Left ventricle myocardium superior (tissue), 1 donor: ENCODE data around the gene F2RL2. TPM values are rescaled to one million over a fixed set of nuclear protein-coding genes. Genes with fewer than 3 reads are reported as not detected.
A peak's percentile ranks its signal among the peaks of the same experiment; 100 is the strongest.
"Not testable (repeated sequence)": the region's sequence is repeated elsewhere in the genome, so short reads cannot be mapped to it uniquely, and the experiment has no call there.

Experiments
- ATAC-seq: fragments of 200-7000 bp; cut with Tn5 transposase; one replicate; pipeline ENCODE4 v1.9.1; 2020; ENCODE audit warnings: mild to moderate bottlenecking, moderate library complexity
- DNase-seq: peaks from one replicate; pipeline ENCODE4 v3.0.0-alpha.2; 2020
- intact Hi-C: fragments of 100-400 bp; cut with micrococcal nuclease; formaldehyde crosslinking; loops from one replicate; pipeline ENCODE4 v1.11.0; 2022
- total RNA-seq: library from RNA; stranded (reverse); fragmentation: NEBNext Ultra II Directional; extraction: Animal tissue kit (Norgen Biotek cat#: 25700); gene quantifications from one replicate; pipeline ENCODE4 v1.2.1, GENCODE V29; 2021
- donor health status: DM: no; HTN: yes; CAD: no; lungs with severe emphysema.

F2RL2 gene
- total RNA-seq, 1 donor from 2014 or later = 0.27 TPM

DNA sequence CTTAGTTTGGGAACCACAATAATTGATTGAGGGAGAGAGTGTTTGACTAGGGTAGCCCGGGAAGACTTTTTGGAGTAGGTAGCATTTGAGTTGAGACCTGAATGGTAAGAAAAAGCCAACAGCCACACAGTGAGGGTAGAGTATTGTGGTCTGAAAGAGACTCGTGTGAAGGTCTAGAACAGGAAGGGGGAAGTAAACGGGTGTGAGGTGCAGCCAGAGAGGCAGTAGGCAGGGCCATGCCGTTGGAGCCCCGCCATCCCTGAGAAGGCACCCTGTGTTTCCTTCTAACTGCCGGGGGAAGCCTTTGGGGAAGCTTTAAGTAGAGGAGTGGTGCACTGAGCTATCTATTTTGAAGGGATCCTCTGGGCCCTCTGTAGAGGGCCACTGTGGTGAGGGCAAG is 3.5 kb upstream of the F2RL2 start:
- intact Hi-C loops = no loop called here
- DNase-seq (no peak), ATAC-seq (no peak)

DNA sequence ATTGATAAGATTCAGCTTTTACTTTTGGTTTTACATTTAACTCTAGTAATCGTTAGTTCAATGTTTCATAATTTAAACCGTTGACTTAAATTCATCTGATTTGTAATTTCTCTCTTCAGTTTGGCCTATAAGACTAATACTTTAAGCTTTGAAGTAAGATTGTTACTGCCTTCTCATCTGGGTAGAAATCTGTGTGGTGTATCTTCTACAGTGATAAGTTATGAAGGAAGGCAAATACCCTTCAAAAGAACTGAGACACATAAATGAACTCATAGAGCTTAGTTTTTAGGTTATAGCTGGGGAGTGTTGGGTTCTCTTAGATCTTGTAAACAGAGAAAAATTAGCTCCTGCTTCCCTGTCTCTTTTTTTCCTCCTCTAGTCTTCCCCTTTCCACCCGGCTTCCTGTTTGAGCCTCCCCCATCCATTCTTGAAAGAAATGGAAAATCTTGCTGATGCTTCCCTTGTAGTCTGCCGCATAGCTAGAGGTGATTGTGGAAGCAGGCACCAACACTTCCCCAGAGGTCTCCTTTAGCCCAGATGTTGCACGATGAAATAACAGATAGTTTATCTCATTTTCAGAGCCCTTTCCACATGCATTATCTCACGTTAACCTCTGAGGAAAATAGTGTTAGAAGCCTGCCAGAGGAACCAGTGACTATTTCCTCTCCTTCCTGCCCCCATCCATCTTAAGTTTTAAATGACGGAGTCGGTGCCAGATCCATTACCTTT is 2.0 kb upstream of the F2RL2 start:
- intact Hi-C loops = no loop called here
- DNase-seq (no peak), ATAC-seq (no peak)

DNA sequence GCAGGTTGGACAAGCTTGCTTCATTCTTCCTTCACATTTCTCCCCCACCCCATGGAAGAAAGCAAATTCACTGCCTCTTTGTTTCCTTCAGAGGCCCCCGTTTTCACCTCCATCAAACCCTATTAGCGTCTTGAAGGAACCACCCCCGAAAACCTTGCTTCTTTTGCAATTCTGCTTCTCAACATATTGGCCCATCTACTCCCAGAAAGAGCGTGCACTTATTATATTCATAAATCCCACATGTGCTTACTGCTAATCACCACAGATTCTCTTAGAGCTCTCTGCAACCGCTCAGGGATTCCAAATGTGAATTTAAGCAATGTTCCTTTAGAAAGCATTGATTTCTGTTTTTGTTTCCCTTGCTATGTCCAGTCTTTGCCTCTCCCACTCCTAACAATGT is 1.1 kb downstream of the F2RL2 start:
- ATAC-seq (no peak), DNase-seq (no peak)
- intact Hi-C loops = no loop called here

DNA sequence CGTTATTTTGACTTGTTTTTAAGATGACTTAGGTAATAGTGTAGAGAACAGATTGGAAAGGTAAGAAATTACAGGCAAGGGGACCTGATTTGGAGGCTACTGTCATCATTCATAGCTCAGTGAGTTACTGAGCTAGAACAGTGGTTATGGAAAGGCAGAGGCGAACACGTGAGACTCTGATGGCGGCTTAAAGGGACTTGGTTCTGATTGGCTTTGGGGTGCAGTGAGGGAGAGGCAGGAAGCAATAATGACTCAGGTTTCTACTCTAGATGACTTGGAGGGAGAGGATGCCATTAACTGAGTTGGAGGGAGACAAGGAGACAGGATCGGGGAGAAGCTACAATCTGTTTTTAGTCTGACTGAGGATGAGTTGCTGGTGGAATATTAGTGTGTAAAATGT is 3.0 kb downstream of the F2RL2 start:
- ATAC-seq = no peak
- no peak for DNase-seq
- intact Hi-C loops = no loop called here

DNA sequence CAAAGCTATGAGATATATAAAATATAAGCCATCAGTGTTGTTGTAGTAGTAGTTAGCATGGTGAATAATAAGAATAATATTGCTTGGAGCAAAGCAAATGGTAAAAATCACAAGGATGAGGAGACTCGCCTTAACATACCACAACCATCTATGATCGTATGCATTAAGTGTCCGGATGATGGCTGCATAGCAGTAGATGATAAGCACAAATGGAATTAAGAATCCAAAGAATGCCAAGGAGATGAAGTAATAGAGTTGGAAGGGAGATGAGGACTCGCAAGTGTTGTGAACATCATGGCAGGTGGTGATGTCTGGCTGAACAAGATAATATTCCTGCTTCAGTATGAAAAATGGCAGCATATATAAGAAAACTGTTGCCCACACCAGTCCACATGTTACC is 5.5 kb downstream of the F2RL2 start:
- intact Hi-C loops = no loop called here
- ATAC-seq = no peak

DNA sequence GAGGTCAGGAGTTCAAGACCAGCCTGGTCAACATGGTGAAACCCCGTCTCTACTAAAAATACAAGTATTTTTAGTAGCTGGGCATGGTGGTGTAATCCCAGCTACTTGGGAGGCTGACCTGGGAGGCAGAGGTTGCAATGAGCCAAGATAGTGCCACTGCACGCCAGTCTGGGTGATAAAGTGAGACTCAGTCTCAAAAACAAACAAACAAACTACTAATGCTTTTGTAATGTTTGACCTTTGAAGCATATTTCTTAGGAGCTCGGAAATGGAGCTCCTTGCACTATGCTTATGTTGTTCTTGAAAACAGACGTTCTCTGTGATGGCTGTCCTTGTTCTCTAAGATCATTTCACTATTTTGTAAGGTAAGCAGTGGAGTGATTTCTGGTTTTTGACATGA is 6.0 kb downstream of the F2RL2 start:
- no peak for DNase-seq
- intact Hi-C loops = no loop called here
- ATAC-seq = no peak

More for the DNA sequence above, 5.5 kb downstream of the F2RL2 start:
- no peak for DNase-seq

DNA sequence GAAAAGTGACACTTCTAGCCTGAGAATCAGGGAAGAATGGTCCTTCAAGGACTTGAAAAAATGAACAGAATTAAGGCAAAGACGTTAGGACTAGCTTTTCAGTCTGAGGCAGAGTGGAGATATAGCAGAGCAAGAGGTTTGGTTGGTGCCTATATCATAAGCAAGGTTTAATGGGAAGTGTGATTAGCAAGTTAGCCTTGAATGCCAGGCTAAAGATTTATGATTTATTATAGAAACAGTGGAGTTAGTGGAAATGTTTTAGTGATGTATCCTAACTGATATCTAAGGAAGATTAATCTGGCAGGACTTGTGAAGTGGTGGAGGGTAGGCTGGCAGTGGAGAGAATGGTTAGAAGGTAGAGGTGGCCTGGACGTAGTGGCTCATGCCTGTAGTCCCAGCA is 7.0 kb downstream of the F2RL2 start:
- intact Hi-C loops = no loop called here
- ATAC-seq = no peak

DNA sequence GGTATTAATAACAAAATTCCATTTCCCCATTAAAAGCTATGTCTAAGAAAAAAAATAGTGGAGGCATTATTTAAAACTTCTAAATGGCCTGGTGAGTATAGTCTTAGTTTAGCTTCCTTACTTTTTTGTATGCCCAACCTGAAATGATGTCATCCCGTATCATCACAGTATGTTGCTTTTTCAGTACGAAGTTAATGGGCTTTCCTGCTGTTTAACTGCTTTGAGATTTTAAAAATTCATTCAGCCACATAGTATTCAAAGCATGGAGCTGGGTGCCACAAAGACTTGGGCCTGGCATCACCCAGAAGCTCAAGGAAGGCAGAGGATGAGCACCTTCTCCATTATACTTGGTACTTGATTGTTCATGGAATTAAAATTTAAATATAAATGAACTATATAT is 7.4 kb downstream of the F2RL2 start:
- ATAC-seq = no peak
- intact Hi-C loops = no loop called here
- no peak for DNase-seq

More for the DNA sequence above, 7.0 kb downstream of the F2RL2 start:
- DNase-seq = no peak

DNA sequence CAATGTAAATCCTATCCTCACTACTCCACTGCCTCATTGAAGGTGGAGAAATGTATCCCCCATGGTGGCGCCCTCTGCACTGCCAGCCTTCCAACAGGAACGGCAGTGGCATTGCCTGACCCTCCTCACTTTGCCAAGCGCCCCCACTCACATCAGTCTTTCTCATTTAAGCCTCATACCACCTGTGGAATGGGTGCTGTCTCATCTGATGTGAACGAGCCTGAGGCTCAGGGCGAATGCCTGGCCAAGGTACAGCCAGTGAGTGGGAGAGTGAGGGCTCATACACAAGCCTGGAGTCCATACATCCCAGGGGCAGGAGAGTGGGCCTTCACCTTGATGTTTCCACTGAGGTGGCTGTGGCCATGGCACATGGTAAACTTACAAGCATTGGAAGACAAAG is 10.3 kb downstream of the F2RL2 start:
- DNase-seq = no peak
- ATAC-seq = no peak
- intact Hi-C loops = no loop called here

DNA sequence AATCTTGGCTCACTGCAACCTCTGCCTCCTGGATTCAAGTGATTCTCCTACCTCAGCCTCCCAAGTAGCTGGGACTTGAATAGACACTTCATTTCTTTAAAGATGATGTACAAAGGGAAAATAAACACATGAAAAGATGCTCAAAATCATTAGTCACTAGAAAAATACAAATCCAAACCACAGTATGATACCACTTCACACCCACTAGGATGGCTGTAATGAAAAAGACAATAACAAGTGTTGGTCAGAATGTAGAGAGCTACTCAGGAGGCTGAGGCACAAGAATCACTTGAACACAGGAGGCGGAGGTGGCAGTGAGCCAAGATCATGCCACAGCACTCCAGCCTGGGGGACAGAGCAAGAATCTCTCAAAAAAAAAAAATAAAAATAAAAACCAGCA is 13.0 kb downstream of the F2RL2 start:
- intact Hi-C loops = no loop called here
- DNase-seq (no peak), ATAC-seq (no peak)

DNA sequence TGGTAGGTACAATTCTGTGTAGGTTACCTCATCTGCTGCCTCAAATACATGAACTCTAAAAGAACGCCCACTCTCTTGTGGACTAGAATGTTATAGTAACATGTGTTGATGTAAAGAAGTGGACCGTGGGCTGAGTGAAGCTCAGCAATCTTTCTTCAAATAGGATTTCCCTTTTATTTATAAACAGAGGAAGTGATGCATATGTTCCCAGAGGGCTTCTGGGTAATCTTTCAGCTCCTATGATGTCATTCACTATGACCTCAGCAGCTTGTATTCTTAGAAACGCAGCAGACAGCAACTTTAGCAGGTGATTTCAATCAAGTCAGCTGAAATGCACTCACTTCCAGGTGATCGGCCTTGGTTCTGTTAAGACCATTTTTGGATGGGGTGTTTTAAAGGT is 14.4 kb downstream of the F2RL2 start:
- ATAC-seq (no peak), DNase-seq (no peak)
- intact Hi-C loops = no loop called here

DNA sequence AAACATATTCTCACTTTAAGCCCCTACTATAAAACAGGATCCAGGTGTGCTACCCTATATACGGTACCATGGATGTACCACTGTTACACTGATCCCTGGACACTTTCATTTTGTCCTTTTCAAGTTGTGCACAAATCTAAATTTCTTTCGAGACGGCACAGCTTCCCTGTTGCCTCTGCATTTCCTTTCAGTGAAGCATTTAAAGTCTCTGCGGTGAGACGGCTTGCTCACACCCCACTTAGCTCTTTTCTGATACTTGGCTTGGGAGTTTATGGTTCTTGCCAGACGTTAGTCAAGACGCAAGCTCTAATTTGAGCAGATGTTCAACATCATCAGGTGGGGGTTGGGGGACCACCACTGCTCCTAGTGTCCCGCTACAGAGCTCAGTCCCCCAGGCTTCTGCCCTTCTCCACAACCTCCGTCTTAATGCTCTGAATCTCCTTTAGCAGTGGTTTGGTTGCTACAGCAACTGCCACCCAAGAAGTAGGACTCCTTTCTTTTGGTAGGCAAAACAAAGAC is 15.8 kb downstream of the F2RL2 start:
- intact Hi-C loops = no loop called here
- DNase-seq (no peak), ATAC-seq (no peak)

DNA sequence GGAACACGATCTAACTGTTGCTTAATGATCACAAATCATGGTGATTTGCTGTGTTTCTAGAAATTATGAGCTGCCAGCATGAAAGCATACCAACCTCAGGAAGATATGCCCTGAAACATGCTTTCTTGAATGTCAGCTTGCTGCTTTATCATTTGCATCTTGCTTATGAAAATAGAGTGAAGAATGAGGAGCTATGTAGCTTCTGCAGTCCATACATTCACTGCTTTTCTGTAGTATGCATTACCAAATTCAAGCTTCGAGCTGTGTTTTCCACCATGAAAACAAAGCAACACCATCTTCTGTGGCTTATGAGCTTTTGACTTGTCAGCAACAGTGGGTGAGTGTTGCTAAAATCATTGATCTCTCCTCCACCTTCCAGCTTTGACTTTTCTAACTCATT is 16.5 kb downstream of the F2RL2 start:
- intact Hi-C loops = no loop called here
- no peak for DNase-seq
- ATAC-seq = no peak

DNA sequence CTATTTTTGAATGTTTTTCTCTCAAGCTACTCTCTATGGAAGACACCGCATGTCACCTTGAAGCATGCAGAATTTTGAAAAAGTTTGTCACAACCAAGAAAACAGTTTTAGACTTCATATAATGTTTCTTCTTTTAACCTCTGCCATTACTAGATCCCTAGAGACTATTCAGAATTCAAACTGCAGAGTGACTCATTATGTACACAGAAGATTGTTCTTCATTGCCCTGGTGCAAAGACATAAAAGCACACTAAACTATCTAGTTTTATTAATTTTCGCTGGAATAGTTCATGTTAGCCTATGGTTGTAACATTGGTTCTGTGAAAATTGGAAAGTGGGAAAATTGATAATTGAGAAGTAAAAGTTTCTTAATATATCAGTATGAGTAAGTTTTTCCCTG is 18.4 kb downstream of the F2RL2 start:
- no peak for DNase-seq
- intact Hi-C loops = loop anchor here (5.0 kb wide), 1 partner anchor 167 kb away; no protein-coding TSS in a partner anchor
- ATAC-seq = no peak

DNA sequence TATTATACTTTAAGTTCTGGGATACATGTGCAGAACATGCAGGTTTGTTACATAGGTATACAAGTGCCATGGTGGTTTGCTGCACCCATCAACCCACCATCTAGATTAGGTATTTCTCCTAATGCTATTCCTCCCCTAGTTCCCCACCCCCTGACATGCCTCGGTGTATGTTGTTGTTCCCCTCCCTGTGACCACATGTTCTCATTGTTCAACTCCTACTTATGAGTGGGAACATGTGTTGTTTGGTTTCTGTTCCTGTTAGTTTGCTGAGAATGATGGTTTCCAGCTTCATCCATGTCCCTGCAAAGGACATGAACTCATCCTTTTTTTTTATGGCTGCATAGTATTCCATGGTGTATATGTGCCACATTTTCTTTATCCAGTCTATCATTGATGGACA is 19.2 kb downstream of the F2RL2 start:
- ATAC-seq, DNase-seq: not testable (repeated sequence)
- intact Hi-C loops = loop anchor here (5.0 kb wide), 1 partner anchor 168 kb away; no protein-coding TSS in a partner anchor

DNA sequence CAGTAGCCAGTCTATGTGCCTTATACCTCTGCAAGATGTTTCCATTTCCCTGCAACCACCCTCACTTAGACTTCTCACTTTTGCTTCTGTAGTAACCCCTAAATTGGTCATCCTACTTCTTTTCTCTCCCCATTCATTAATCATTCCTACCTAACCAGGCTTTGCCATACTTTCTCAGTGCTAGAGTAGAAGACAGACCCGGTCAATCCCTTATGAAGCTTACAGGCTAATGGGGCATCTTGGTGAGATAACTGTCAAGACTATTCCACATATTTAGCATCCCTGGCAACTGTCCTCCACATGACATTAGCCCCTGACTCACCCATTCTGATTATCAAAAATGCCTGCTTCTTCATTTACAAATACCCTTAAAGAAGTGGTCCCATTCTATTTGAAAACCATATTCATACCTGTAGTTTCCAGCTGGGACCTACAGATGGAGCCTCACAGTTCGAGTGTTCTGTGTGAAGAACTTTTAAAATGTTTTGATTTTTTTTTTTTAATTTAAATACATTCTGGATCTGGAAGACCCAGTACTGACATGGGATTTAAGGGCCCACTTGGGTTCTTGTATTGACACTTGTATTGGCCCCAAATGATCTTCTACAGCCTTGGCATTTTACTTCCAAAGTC is 21.0 kb downstream of the F2RL2 start:
- intact Hi-C loops = loop anchor here (5.0 kb wide), 1 partner anchor 170 kb away; no protein-coding TSS in a partner anchor
- ATAC-seq = no peak
- no peak for DNase-seq

DNA sequence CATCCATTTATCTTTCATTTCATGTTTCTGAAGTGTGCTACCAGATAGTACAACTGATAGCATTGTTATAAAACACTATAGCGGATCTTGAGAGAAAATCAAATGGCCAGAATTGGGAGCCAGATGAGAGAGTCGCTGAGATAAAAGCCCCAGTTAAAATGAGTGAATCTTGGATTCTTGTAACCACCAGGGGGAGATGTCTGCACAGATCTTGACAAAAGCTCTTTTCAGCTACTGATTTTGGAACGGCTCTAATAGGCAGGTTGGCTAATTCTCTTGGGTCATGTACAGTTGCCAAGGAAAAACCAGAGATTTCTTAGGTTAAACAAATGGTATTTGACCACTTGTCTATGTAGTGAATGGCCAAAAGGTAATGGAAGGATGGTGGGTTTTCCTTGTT is 21.7 kb downstream of the F2RL2 start:
- ATAC-seq (peak; percentile 65), DNase-seq (no peak)
- intact Hi-C loops = loop anchor here (5.0 kb wide), 1 partner anchor 171 kb away; no protein-coding TSS in a partner anchor

DNA sequence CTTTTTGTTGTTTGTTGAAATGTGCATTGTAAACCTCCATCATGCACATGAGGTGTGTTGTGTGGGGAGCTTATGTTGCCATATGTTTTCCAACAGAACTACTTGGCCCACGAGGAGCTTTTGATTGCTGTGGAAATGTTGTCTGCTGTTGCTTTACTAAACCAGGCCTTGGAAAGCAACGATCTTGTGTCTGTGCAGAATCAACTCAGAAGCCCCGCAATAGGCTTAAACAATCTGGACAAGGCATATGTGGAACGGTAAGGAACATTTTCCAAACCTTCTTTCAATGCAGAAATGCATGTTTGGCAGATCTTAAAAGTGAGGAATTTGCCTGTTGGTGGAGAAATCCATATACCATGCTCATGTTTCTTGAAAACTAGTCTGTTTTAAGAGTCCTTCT is 22.5 kb downstream of the F2RL2 start:
- intact Hi-C loops = loop anchor here (5.0 kb wide), 1 partner anchor 172 kb away; no protein-coding TSS in a partner anchor
- no peak for DNase-seq
- ATAC-seq = no peak

DNA sequence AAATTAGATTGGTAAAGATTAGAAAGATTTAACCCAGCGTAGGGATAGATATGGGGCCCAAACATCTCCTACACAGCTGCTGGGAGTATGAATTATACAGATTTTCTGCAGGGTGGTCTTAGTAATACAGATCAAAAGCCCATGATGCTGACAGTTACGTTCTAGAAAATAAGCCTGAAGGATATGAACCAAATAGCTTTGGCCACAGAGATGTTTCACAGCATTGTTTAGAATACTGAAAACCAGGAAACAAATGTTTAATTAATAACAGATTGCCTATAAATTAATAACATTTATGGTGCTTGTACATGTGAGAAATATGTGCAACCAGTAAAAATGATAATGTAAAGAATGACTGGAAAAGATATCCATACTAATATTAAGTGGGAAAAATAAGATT is 24.7 kb downstream of the F2RL2 start:
- no peak for DNase-seq
- no peak for ATAC-seq
- intact Hi-C loops = no loop called here

DNA sequence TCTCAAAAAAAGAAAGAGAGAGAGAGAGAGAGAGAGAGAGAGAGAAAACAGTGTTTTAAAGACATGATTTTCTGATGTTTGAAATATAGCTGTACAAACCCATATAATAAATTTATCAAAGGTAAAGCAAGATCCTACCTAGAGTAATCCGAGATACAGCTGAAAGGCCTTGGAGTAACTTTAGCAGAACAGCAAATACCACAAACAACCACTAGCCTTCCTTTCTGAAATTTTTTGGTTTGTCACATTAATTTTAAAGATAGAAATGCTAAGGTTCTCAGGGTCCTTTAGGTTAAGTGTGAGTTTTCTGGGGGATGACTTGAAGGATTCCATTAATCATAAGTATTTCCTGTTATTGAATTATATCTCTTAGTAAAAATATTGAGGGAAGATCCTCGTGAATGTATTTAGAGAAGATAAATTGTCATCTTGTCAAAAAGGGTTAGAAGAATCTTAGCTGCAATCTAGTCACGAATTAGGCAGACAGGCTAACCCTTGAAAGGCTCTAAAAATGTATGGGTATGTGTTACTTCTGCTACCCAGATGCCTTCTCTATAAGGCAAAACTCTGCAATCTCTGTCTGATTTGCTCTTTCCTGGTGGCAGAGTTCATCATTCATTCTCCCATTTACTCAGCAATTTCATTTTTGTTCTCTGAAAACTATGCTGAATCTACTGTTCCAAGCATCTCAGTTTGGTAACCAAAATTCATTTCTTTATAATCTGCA is 27.3 kb downstream of the F2RL2 start:
- ATAC-seq (no peak), DNase-seq (no peak)
- intact Hi-C loops = no loop called here
